IMR-90 (cell line): ENCODE measurements around the gene EIF6.

ENCODE experiments used
- CEBPB ChIP-seq: IDR thresholded peaks from 2 replicates; pipeline ENCODE4 v1.6.1; 2012; ENCODE audit warnings: low read depth, low read length, improper control_type of control experiment
- CTCF ChIP-seq: conservative IDR thresholded peaks from 2 replicates; pipeline ENCODE4 v1.5.1; 2012; ENCODE audit warnings: mild to moderate bottlenecking, low read depth, low read length, improper control_type of control experiment
- FOS ChIP-seq: fragments of 150-350 bp; IDR thresholded peaks from 2 replicates; pipeline ENCODE4 v1.6.1; 2016; ENCODE audit warnings: low read depth, low read length
- NFE2L2 ChIP-seq: fragments of 150-350 bp; IDR thresholded peaks from 2 replicates; pipeline ENCODE4 v1.6.1; 2016; ENCODE audit warnings: low read depth, mild to moderate bottlenecking, low read length
- POLR2A ChIP-seq: IDR thresholded peaks from 2 replicates; pipeline ENCODE4 v1.6.1; 2012; ENCODE audit warnings: mild to moderate bottlenecking, low read depth, low read length
- SMC3 ChIP-seq: fragments of 150-350 bp; IDR thresholded peaks from 2 replicates; pipeline ENCODE4 v1.6.1; 2016; ENCODE audit warnings: low read depth, mild to moderate bottlenecking, antibody characterized with exemption, low read length, moderate library complexity
- USF2 ChIP-seq: fragments of 150-350 bp; IDR thresholded peaks from 2 replicates; pipeline ENCODE4 v1.6.1; 2017; ENCODE audit warnings: mild to moderate bottlenecking, antibody characterized with exemption, low read length, low read depth

GRCh38 chr20:35260426-35260825 lies 24.1 kb downstream of the EIF6 start:
- TF ChIP-seq CTCF, result no peak
- TF ChIP-seq SMC3, result no peak
- no peak for TF ChIP-seq NFE2L2
- TF ChIP-seq POLR2A, result no peak
- no peak for TF ChIP-seq FOS
- no peak for TF ChIP-seq CEBPB
- no peak for TF ChIP-seq USF2
